Endothelial cell of umbilical vein (primary cell): ENCODE results near the gene CBX5. TPM values are rescaled to one million over a fixed set of nuclear protein-coding genes. Genes with fewer than 3 reads are reported as not detected.

Source experiments
- BruUV-seq: library from RNA; stranded (reverse); fragments of 400-500 nt; replicated peaks from 2 replicates; lab custom pipeline; 2021; lab: Mats Ljungman, UMichigan
- CTCF ChIA-PET: fragments of 300-600, 350-600 bp; sonication (Branson Sonifier 250); formaldehyde crosslinking; loops from one replicate; lab custom pipeline; 2021; ENCODE audit warnings: antibody characterized with exemption, inconsistent platforms; lab: Charles Lee
- POLR2A ChIA-PET: fragments of 300-600, 350-600 bp; sonication (Branson Sonifier 250); formaldehyde crosslinking; loops from one replicate; lab custom pipeline; 2021; ENCODE audit warnings: antibody characterized with exemption, inconsistent platforms; lab: Charles Lee
- DNase-seq: peaks from one replicate; pipeline ENCODE4 v3.0.0-alpha.2; 2011; ENCODE audit warnings: low read depth, low spot score
- FAIRE-seq: peaks from 2 replicates; lab custom pipeline; 2011; peaks lifted over from hg19 to GRCh38; lab: Jason Lieb, UNC
- H2AFZ ChIP-seq: 2 replicates; pipeline ENCODE4 v1.6.0; 2012; ENCODE audit warnings: low read depth, low read length, control low read depth, inconsistent platforms
- H3K27ac ChIP-seq: 2 replicates; pipeline ENCODE4 v1.5.1; 2011; ENCODE audit warnings: low read depth, mild to moderate bottlenecking, control low read depth, low read length, moderate library complexity; ENCODE audit not compliant: insufficient read depth
- H3K27me3 ChIP-seq, 2 experiments: 2 replicates each; pipeline versions ENCODE4 v1.6.0 to v1.6.1; 2011; ENCODE audit warnings: low read length in 2 of 2, mixed read lengths in 1 of 2; ENCODE audit not compliant: control insufficient read depth in 2 of 2, insufficient read depth in 2 of 2
- H3K36me3 ChIP-seq, 2 experiments: 2 replicates in 1 of 2; 3 replicates in 1 of 2; pipeline ENCODE4 v1.5.1; 2011; ENCODE audit warnings: low read length in 2 of 2, mild to moderate bottlenecking in 1 of 2, moderate library complexity in 1 of 2; ENCODE audit not compliant: control insufficient read depth in 2 of 2, insufficient read depth in 2 of 2; ENCODE audit errors: extremely low read depth in 1 of 2
- H3K4me1 ChIP-seq: 3 replicates; pipeline ENCODE4 v1.5.1; 2011; ENCODE audit warnings: mild to moderate bottlenecking, low read length; ENCODE audit not compliant: control insufficient read depth, insufficient read depth; ENCODE audit errors: extremely low read depth
- H3K4me2 ChIP-seq: 2 replicates; pipeline ENCODE4 v1.6.1; 2011; ENCODE audit warnings: low read length, control low read depth, mixed read lengths; ENCODE audit not compliant: insufficient read depth
- H3K4me3 ChIP-seq, 3 experiments: fragments of 200-600 bp in 1 of 3; sonication (generic), shearing (Covaris generic) in 1 of 3; replicated peaks in 1 of 3; 2 replicates each; pipeline ENCODE4 v1.5.1; 2011 to 2016; ENCODE audit warnings: control low read depth in 3 of 3, low read length in 3 of 3, mild to moderate bottlenecking in 2 of 3, inconsistent platforms in 1 of 3, low read depth in 1 of 3, moderate library complexity in 1 of 3; ENCODE audit not compliant: insufficient read depth in 1 of 3
- H3K79me2 ChIP-seq: 2 replicates; pipeline ENCODE4 v1.6.0; 2012; ENCODE audit warnings: low read length, inconsistent platforms; ENCODE audit not compliant: control insufficient read depth, insufficient read depth
- H3K9ac ChIP-seq: replicated peaks from 2 replicates; pipeline ENCODE3; 2011; ENCODE audit warnings: low read length, control low read depth; ENCODE audit not compliant: insufficient read depth; ENCODE audit errors: extremely low read depth
- H3K9me1 ChIP-seq: replicated peaks from 3 replicates; pipeline ENCODE4 v1.6.0; 2011; ENCODE audit warnings: mild to moderate bottlenecking, low read length; ENCODE audit not compliant: control insufficient read depth, insufficient read depth; ENCODE audit errors: extremely low read depth
- H3K9me3 ChIP-seq: replicated peaks from 2 replicates; pipeline ENCODE4 v1.5.1; 2012; ENCODE audit warnings: low read length, inconsistent platforms; ENCODE audit not compliant: control insufficient read depth, insufficient read depth
- H4K20me1 ChIP-seq: replicated peaks from 2 replicates; pipeline ENCODE3; 2011; ENCODE audit warnings: mild to moderate bottlenecking, low read length; ENCODE audit not compliant: control insufficient read depth, insufficient read depth; ENCODE audit errors: extremely low read depth
- CTCF ChIP-seq, 2 donors: IDR thresholded peaks; 1 replicate in 1 of 2; 2 replicates in 1 of 2; pipeline ENCODE4 v1.5.1; 2011; ENCODE audit warnings: low read length in 2 of 2, mild to moderate bottlenecking in 2 of 2, moderate library complexity in 2 of 2, control low read depth in 1 of 2, inconsistent platforms in 1 of 2, low read depth in 1 of 2; ENCODE audit not compliant: insufficient read depth in 1 of 2; ENCODE audit errors: extremely low read depth in 1 of 2
- EZH2 ChIP-seq: IDR thresholded peaks from 2 replicates; pipeline ENCODE4 v1.6.1; 2012; ENCODE audit warnings: borderline replicate concordance, low read depth, mild to moderate bottlenecking, moderate library complexity, low read length, inconsistent platforms; ENCODE audit not compliant: severe bottlenecking
- FOS ChIP-seq: IDR thresholded peaks from 2 replicates; pipeline ENCODE4 v1.6.1; 2011; ENCODE audit warnings: mild to moderate bottlenecking, low read length, moderate library complexity, borderline replicate concordance; ENCODE audit not compliant: insufficient read depth
- GATA2 ChIP-seq: IDR thresholded peaks from 2 replicates; pipeline ENCODE4 v1.7.0; 2011; ENCODE audit warnings: low read depth, mild to moderate bottlenecking, moderate library complexity, mixed read lengths, low read length; ENCODE audit not compliant: insufficient read length, insufficient read depth
- JUN ChIP-seq: IDR thresholded peaks from 2 replicates; pipeline ENCODE4 v1.6.1; 2011; ENCODE audit warnings: borderline replicate concordance, low read depth; ENCODE audit not compliant: insufficient read length, insufficient read depth
- MAX ChIP-seq: IDR thresholded peaks from 2 replicates; pipeline ENCODE4 v1.6.1; 2011; ENCODE audit not compliant: insufficient read depth, insufficient read length
- MYC ChIP-seq: IDR thresholded peaks from one replicate; pipeline ENCODE4 v1.6.1; 2011; ENCODE audit warnings: mild to moderate bottlenecking, low read depth, low read length
- POLR2A ChIP-seq: IDR thresholded peaks from 2 replicates; pipeline ENCODE4 v1.6.1; 2012; ENCODE audit warnings: low read depth, mild to moderate bottlenecking, control low read depth, low read length
- POLR2AphosphoS5 ChIP-seq: IDR thresholded peaks from 2 replicates; pipeline ENCODE4 v1.6.1; 2012; ENCODE audit warnings: low read depth, mild to moderate bottlenecking, control low read depth, low read length, moderate library complexity; ENCODE audit not compliant: insufficient read depth
- dilution Hi-C: fragments of 300-500 bp; cut with MboI; formaldehyde crosslinking; loops from one replicate; pipeline ENCODE4 v1.15.0; 2019; ENCODE audit warnings: low sequenced_read_pairs; ENCODE audit not compliant: extremely low pct_ligation_motif_present
- intact Hi-C: fragments of 100-400 bp; cut with micrococcal nuclease; formaldehyde crosslinking; loops from one replicate; pipeline ENCODE4 v1.10.0; 2022
- polyA plus RNA-seq, 4 experiments: library from polyadenylated mRNA; depleted of rRNA in 3 of 4; stranded (reverse) in 3 of 4; unstranded in 1 of 4; fragments of >200 nt; gene quantifications; 2 replicates each; pipeline versions ENCODE4 v1.2.1 to v1.2.3, GENCODE V29; 2011 to 2012; ENCODE audit warnings: missing spikeins in 1 of 4
- total RNA-seq: library from RNA; stranded (reverse); gene quantifications from 2 replicates; pipeline ENCODE4 v1.2.3, GENCODE V29; 2021

Gene CBX5
- total and polyA plus RNA-seq, 2 donors (not counting 3 experiments of a cell fraction or from before 2014, with no cell fraction given), result 22.8 to 111 TPM

GRCh38 chr12:54213079-54213478 is 66.8 kb downstream of the CBX5 start:
- Histone ChIP-seq H3K4me3 (no peak overlapping the region), H3K9me3 (no peaks in the 10 kb centered on the region), H3K79me2 (no peaks in the 10 kb centered on the region), H3K4me2 (no peak overlapping the region), H3K9ac (no peak overlapping the region), H4K20me1 (no peaks in the 10 kb centered on the region), H3K9me1 (no peaks in the 10 kb centered on the region), H3K27ac (no peak overlapping the region), H3K27me3 (peaks cover 3 to 15% of the 10 kb centered on the region in 2 experiments), H3K4me1 (peaks cover 14% of the 10 kb centered on the region), H3K36me3 (no peaks in the 10 kb centered on the region), H2AFZ (no peak overlapping the region)
- intact Hi-C loops (no loop called here), dilution Hi-C loops (no loop called here)
- DNase-seq, result no peak
- FAIRE-seq, result no peak
- TF ChIP-seq MAX (no peak), EZH2 (no peak), MYC (no peak), CTCF (IDR thresholded peaks at IDR 0.05; ENCODE audit: extremely low read depth in 1 of 2, insufficient read depth in 1 of 2, low read depth in 1 of 2, low read length in 2 of 2) (no peak), GATA2 (no peak), POLR2A (no peak), POLR2AphosphoS5 (no peak), JUN (no peak), FOS (no peak)
- CTCF ChIA-PET, result interaction anchor here (0.6 to 1.0 kb wide), 3 partner anchors 12 to 228 kb away, joined by 4 to 5 read pairs (median 4); partner anchors contain the start of gene HOXC10
- no TSS peak for BruUV-seq
- POLR2A ChIA-PET, result no interaction called here
